Right atrium auricular region (tissue), 2 donors: ENCODE measurements around the gene AP3S1. TPM values are rescaled to one million over a fixed set of nuclear protein-coding genes. Genes with fewer than 3 reads are reported as not detected.
"Not testable (repeated sequence)": the region's sequence is repeated elsewhere in the genome, so short reads cannot be mapped to it uniquely, and the experiment has no call there.

Experiments
- DNase-seq: peaks from one replicate; pipeline ENCODE4 v3.0.0-alpha.2; 2019; ENCODE audit warnings: low spot score
- H3K27ac ChIP-seq, 2 donors: fragments of 200-600 bp; sonication (generic); 1 replicate in 1 of 2; 2 replicates in 1 of 2; pipeline ENCODE4 v1.5.1; 2016 to 2019
- H3K27me3 ChIP-seq, 2 donors: fragments of 200-600 bp; sonication (generic); one replicate each; pipeline versions ENCODE4 v1.5.1 to v1.6.0; 2017 to 2019
- H3K36me3 ChIP-seq: fragments of 200-600 bp; sonication (generic); one replicate; pipeline ENCODE4 v1.5.1; 2016
- H3K4me1 ChIP-seq, 2 donors: fragments of 200-600 bp; sonication (generic); one replicate each; pipeline versions ENCODE4 v1.5.1 to v1.6.0; 2017 to 2019
- H3K4me3 ChIP-seq, 2 donors: fragments of 200-600 bp; sonication (generic); 1 replicate in 1 of 2; 2 replicates in 1 of 2; pipeline ENCODE4 v1.5.1; 2017 to 2019; ENCODE audit warnings: mild to moderate bottlenecking in 1 of 2, moderate library complexity in 1 of 2
- H3K9me3 ChIP-seq, 2 donors: fragments of 200-600 bp; sonication (generic); one replicate each; pipeline ENCODE4 v1.5.1; 2019
- CTCF ChIP-seq, 2 donors: fragments of 200-600 bp; sonication (generic); IDR thresholded peaks; one replicate each; pipeline ENCODE4 v1.5.1; 2019; ENCODE audit warnings: antibody characterized with exemption in 2 of 2
- total RNA-seq, 2 donors: library from RNA; depleted of rRNA; stranded (reverse); fragments of >200 nt; gene quantifications; one replicate each; pipeline ENCODE4 v1.1.0, GENCODE V29; 2016

The AP3S1 gene
- total RNA-seq, 2 donors from 2014 or later, result 50.1 to 63.4 TPM

GRCh38 chr5:115892021-115892420, 50.3 kb downstream of the AP3S1 start:
- no peak overlapping the region for H3K27ac ChIP-seq
- no peak for DNase-seq
- H3K27me3 ChIP-seq, result no peaks in the 10 kb centered on the region
- no peaks in the 10 kb centered on the region for H3K36me3 ChIP-seq
- H3K4me3 ChIP-seq, result no peak overlapping the region
- H3K9me3 ChIP-seq, result no peaks in the 10 kb centered on the region
- no peaks in the 10 kb centered on the region for H3K4me1 ChIP-seq
- no peak for TF ChIP-seq CTCF (IDR thresholded peaks at IDR 0.05)

GRCh38 chr5:115894342-115894741, 52.6 kb downstream of the AP3S1 start:
- Histone ChIP-seq H3K4me1 (no peaks in the 10 kb centered on the region), H3K9me3 (no peaks in the 10 kb centered on the region), H3K36me3 (peaks cover 6% of the 10 kb centered on the region), H3K27ac (no peak overlapping the region), H3K4me3 (no peak overlapping the region), H3K27me3 (no peaks in the 10 kb centered on the region)
- no peak for TF ChIP-seq CTCF (IDR thresholded peaks at IDR 0.05)
- DNase-seq, result no peak

- H3K27me3 ChIP-seq, result no peaks in the 10 kb centered on the region
- TF ChIP-seq CTCF (IDR thresholded peaks at IDR 0.05), result no peak
- no peak overlapping the region for H3K4me3 ChIP-seq
- no peaks in the 10 kb centered on the region for H3K4me1 ChIP-seq
- DNase-seq, result no peak
- H3K36me3 ChIP-seq, result peaks cover 6% of the 10 kb centered on the region
- no peak overlapping the region for H3K27ac ChIP-seq
- no peaks in the 10 kb centered on the region for H3K9me3 ChIP-seq
Observed at GRCh38 chr5:115895821-115896220, 54.1 kb downstream of the AP3S1 start.

GRCh38 chr5:115898656-115899055, 56.9 kb downstream of the AP3S1 start:
- H3K27ac ChIP-seq, result no peak overlapping the region
- H3K27me3 ChIP-seq, result no peaks in the 10 kb centered on the region
- no peak for TF ChIP-seq CTCF (IDR thresholded peaks at IDR 0.05)
- H3K4me1 ChIP-seq, result no peaks in the 10 kb centered on the region
- H3K9me3 ChIP-seq, result no peaks in the 10 kb centered on the region
- H3K36me3 ChIP-seq, result peaks cover 6% of the 10 kb centered on the region
- no peak for DNase-seq
- H3K4me3 ChIP-seq, result no peak overlapping the region

GRCh38 chr5:115907177-115907576, 65.4 kb downstream of the AP3S1 start:
- Histone ChIP-seq H3K4me3 (no peak overlapping the region), H3K9me3 (no peaks in the 10 kb centered on the region), H3K36me3 (no peaks in the 10 kb centered on the region), H3K27me3 (no peaks in the 10 kb centered on the region), H3K27ac (no peak overlapping the region), H3K4me1 (no peaks in the 10 kb centered on the region)
- no peak for TF ChIP-seq CTCF (IDR thresholded peaks at IDR 0.05)
- no peak for DNase-seq

- H3K36me3 ChIP-seq, H3K4me3 ChIP-seq, H3K4me1 ChIP-seq, DNase-seq, H3K27me3 ChIP-seq, H3K27ac ChIP-seq, H3K9me3 ChIP-seq: not testable (repeated sequence)
Observed at GRCh38 chr5:115913623-115914400, 72.1 kb downstream of the AP3S1 start.
